Subcutaneous adipose tissue (tissue), 4 donors: ENCODE data around the gene PRPS2. TPM values are rescaled to one million over a fixed set of nuclear protein-coding genes. Genes with fewer than 3 reads are reported as not detected.

Experiments
- CTCF ChIP-seq: fragments of 450-650 bp; IDR thresholded peaks from one replicate; pipeline ENCODE4 v1.5.1; 2016; ENCODE audit warnings: low read depth, mild to moderate bottlenecking, control low read depth, antibody characterized with exemption, moderate library complexity
- total RNA-seq, 4 donors: library from RNA; depleted of rRNA; stranded (reverse); fragments of >200 nt; gene quantifications; one replicate each; pipeline ENCODE4 v1.1.0, GENCODE V29; 2016

Gene PRPS2
- total RNA-seq, 4 donors from 2014 or later: 17.8 to 56.6 (median 25.5) TPM

- no peak for TF ChIP-seq CTCF
These were observed 80.0 kb downstream of the PRPS2 start for GRCh38 chrX:12871257-12871656.

GRCh38 chrX:12872741-12873140 lies 81.5 kb downstream of the PRPS2 start:
- no peak for TF ChIP-seq CTCF

Other genes starting within 250 kb of the PRPS2 start
- gene TLR7, start 75.7 kb downstream of the PRPS2 start, total RNA-seq: 1 to 10 TPM in 2 of 4 donors, under 1 TPM in 2; 0.19 to 5.3 (median 1.8) TPM
- gene TLR8, start 115.2 kb downstream of the PRPS2 start, total RNA-seq: 10 to 100 TPM in 2 of 4 donors, 1 to 10 TPM in 2; 2.1 to 35.5 (median 7.9) TPM
- gene TMSB4X, start 183.7 kb downstream of the PRPS2 start, total RNA-seq: 1,000 to 10,000 TPM; 3,003 to 8,971 (median 6,474) TPM